Spleen (tissue), 11 donors: ENCODE measurements around the gene RPP30. TPM values are rescaled to one million over a fixed set of nuclear protein-coding genes. Genes with fewer than 3 reads are reported as not detected.

Source experiments
- DNase-seq: peaks from one replicate; pipeline ENCODE4 v3.0.0-alpha.2; 2020
- H3K27ac ChIP-seq, 8 donors: fragments of 200-600 bp; sonication (generic) in 7 of 8; 1 replicate in 4 of 8; 2 replicates in 4 of 8; pipeline versions ENCODE4 v1.5.0 to v1.8.0; 2016 to 2021; ENCODE audit warnings: inconsistent platforms in 4 of 8, mild to moderate bottlenecking in 4 of 8, moderate library complexity in 1 of 8
- H3K27me3 ChIP-seq, 7 donors: fragments of 200-600 bp; sonication (generic) in 6 of 7; replicated peaks in 1 of 7; 1 replicate in 4 of 7; 2 replicates in 3 of 7; pipeline versions ENCODE4 v1.5.0 to v1.8.0; 2016 to 2021; ENCODE audit warnings: inconsistent platforms in 3 of 7, mild to moderate bottlenecking in 1 of 7
- H3K36me3 ChIP-seq, 6 donors: fragments of 200-600 bp; sonication (generic) in 5 of 6; 1 replicate in 4 of 6; 2 replicates in 2 of 6; pipeline versions ENCODE4 v1.5.0 to v1.8.0; 2016 to 2021; ENCODE audit warnings: inconsistent platforms in 2 of 6
- H3K4me1 ChIP-seq, 6 donors: fragments of 200-600 bp; sonication (generic) in 5 of 6; 1 replicate in 3 of 6; 2 replicates in 3 of 6; pipeline versions ENCODE4 v1.5.0 to v1.8.0; 2016 to 2021; ENCODE audit warnings: inconsistent platforms in 3 of 6
- H3K4me3 ChIP-seq, 8 donors: fragments of 200-600 bp; sonication (generic) in 7 of 8; 1 replicate in 4 of 8; 2 replicates in 4 of 8; pipeline versions ENCODE4 v1.5.0 to v1.8.0; 2016 to 2021; ENCODE audit warnings: inconsistent platforms in 4 of 8, mild to moderate bottlenecking in 4 of 8, moderate library complexity in 2 of 8
- H3K9me3 ChIP-seq, 8 donors: fragments of 200-600 bp; sonication (generic) in 7 of 8; 1 replicate in 4 of 8; 2 replicates in 4 of 8; pipeline versions ENCODE4 v1.5.0 to v1.8.0; 2016 to 2021; ENCODE audit warnings: inconsistent platforms in 4 of 8
- CTCF ChIP-seq, 11 experiments: fragments of 200-600 bp in 7 of 11; fragments of 450-650 bp in 4 of 11; sonication (generic) in 4 of 11; IDR thresholded peaks in 8 of 11; conservative IDR thresholded peaks in 3 of 11; 1 replicate in 7 of 11; 2 replicates in 4 of 11; pipeline versions ENCODE4 v1.4.0 to v1.8.0; 2016 to 2021; ENCODE audit warnings: antibody characterized with exemption in 11 of 11, inconsistent platforms in 4 of 11, mild to moderate bottlenecking in 1 of 11
- POLR2A ChIP-seq, 3 donors: fragments of 450-650 bp; IDR thresholded peaks; one replicate each; pipeline ENCODE4 v1.5.1; 2017; ENCODE audit warnings: antibody characterized with exemption in 3 of 3, mild to moderate bottlenecking in 1 of 3
- POLR2AphosphoS5 ChIP-seq, 3 donors: sonication (generic); formaldehyde crosslinking; IDR thresholded peaks; one replicate each; pipeline ENCODE4 v1.5.1; 2017; ENCODE audit warnings: antibody characterized with exemption in 3 of 3
- WGBS, 5 donors: extraction: QIAGEN DNeasy Blood & Tissue Kit in 3 of 5; methylation state at CpG; one replicate each; pipeline versions ENCODE4 v1.1.5 to v1.1.7; 2013 to 2018; 5-methylcytosine and 5-hydroxymethylcytosine counted together
- intact Hi-C: fragments of 100-400 bp; cut with DNase I; formaldehyde crosslinking; loops from one replicate; pipeline ENCODE4 v1.15.0; 2023; ENCODE audit warnings: low total_unique reads
- polyA plus RNA-seq, 3 donors: library from polyadenylated mRNA; stranded (reverse); fragments of 200-250 nt; gene quantifications; one replicate each; pipeline ENCODE4 v1.2.1, GENCODE V29; 2013
- total RNA-seq, 7 donors: library from RNA; depleted of rRNA in 3 of 7; stranded (reverse); fragments of >200 nt in 3 of 7; fragmentation: NEBNext Ultra II Directional in 4 of 7; extraction: Animal tissue kit (Norgen Biotek cat#: 25700) in 4 of 7; gene quantifications; one replicate each; pipeline versions ENCODE4 v1.1.0 to v1.2.1, GENCODE V29; 2016 to 2021
- donor health status: healthy with polysubstance abuse.
- donor health status: DM: no; HTN: no; CAD: no; lungs with moderate emphysema.
- donor health status: DM: no; HTN: no; CAD: no.
- donor health status: Bipolar disorder and iron deficiency.
- donor health status: healthy.
- donor health status: DM: no; HTN: no; CAD: no.
- donor health status: DM: yes; HTN: yes; CAD: no.

The RPP30 gene
- total and polyA plus RNA-seq, 10 donors, result 23.7 to 44.9 (median 31.7) TPM

DNA sequence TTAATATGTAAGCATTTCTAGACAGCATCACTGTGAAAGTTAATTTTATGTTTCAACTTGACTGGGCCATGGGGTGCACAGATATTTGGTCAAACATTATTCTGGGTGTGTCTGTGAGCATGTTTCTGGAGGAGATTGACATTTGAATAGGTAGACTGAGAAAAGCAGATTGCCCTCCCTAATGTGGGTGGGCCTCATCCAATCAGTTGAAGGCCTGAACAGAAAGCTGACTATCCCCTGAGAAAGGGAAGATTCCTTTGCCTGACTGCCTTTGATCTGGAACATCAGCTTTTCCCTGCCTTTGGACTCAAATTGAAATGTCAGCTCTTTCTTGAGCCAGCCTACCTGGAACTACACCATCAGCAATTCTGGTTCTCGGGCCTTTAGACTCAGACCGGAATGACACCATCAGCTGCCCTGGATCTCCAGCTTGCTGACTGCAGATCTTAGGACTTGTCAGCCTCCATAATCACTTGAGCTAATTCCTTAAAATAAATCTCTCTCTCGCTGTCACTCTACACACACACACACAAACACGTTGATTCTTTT is 5.7 kb upstream of the RPP30 start:
- no peak overlapping the region for H3K4me3 ChIP-seq
- DNase-seq, result no peak
- 88 to 95% (median 91%) methylated on average over 4 of the region's 4 CpGs for WGBS, 5 donors
- H3K36me3 ChIP-seq, result no peaks in the 10 kb centered on the region
- no peak overlapping the region for H3K27ac ChIP-seq
- H3K27me3 ChIP-seq, result peaks cover 0 to 41% (median 4%) of the 10 kb centered on the region in 7 donors
- TF ChIP-seq POLR2AphosphoS5 (IDR thresholded peaks at IDR 0.05), result no peak
- intact Hi-C loops, result loop anchor here (10.0 kb wide), 2 partner anchors 111 to 1071 kb away; no protein-coding TSS in a partner anchor
- H3K9me3 ChIP-seq, result peaks cover 0 to 10% (median 0%) of the 10 kb centered on the region in 8 donors
- peaks cover 0 to 6% (median 2%) of the 10 kb centered on the region in 6 donors for H3K4me1 ChIP-seq

- peaks cover 0 to 17% (median 8%) of the 10 kb centered on the region in 6 donors for H3K36me3 ChIP-seq
- H3K27me3 ChIP-seq, result peaks cover 0 to 19% (median 0%) of the 10 kb centered on the region in 7 donors
- peak in 10 of 11 experiments; percentile 10 to 59 (median 48) for TF ChIP-seq CTCF (IDR thresholded peaks at IDR 0.05 in 8 of 11, conservative IDR thresholded peaks at IDR 0.05 in 3 of 11)
- no peak for TF ChIP-seq POLR2A (IDR thresholded peaks at IDR 0.05)
- no peak for TF ChIP-seq POLR2AphosphoS5 (IDR thresholded peaks at IDR 0.05)
- peak overlapping the region; percentile 72 to 96 (median 79) for H3K4me3 ChIP-seq
- intact Hi-C loops, result no loop called here
- H3K27ac ChIP-seq, result peak overlapping the region in 7 of 8 donors; percentile 67 to 83 (median 77)
- DNase-seq, result no peak
- WGBS, 5 donors, result 1 to 3% (median 2%) methylated on average over 14 of the region's 14 CpGs
- H3K9me3 ChIP-seq, result peaks cover 0 to 10% (median 0%) of the 10 kb centered on the region in 8 donors
- peaks cover 14 to 46% (median 28%) of the 10 kb centered on the region in 6 donors for H3K4me1 ChIP-seq
Measured at GRCh38 chr10:90871279-90871765, 452 bp upstream of the RPP30 start.

DNA sequence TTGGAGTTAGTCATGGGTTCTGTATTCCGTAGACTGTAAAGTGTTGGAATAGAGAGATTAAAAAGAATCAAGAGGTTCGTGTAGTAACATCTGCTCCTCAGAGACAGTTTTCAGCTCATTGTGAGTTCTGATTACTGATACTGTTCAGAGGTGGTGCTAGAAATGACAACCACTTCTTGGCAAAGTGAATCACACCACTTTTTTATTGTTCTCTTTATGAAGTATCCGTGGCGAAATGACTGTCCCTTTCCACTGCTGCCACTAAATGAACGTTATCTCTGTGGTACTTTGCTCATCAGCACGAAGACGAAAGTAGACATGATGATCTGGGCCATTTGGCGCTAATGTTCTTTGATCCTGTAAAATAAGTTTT is 860 bp downstream of the RPP30 start:
- Histone ChIP-seq H3K27me3 (peaks cover 0 to 9% (median 0%) of the 10 kb centered on the region in 7 donors), H3K4me1 (peaks cover 14 to 46% (median 28%) of the 10 kb centered on the region in 6 donors)

GRCh38 chr10:90879062-90879461 is 7.3 kb downstream of the RPP30 start:
- WGBS, 5 donors, result 85 to 92% (median 91%) methylated on average over 2 of the region's 2 CpGs
- Histone ChIP-seq H3K4me1 (peaks cover 0 to 16% (median 6%) of the 10 kb centered on the region in 6 donors), H3K36me3 (peaks cover 0 to 88% (median 50%) of the 10 kb centered on the region in 6 donors), H3K9me3 (no peaks in the 10 kb centered on the region), H3K27me3 (no peaks in the 10 kb centered on the region), H3K4me3 (no peak overlapping the region), H3K27ac (no peak overlapping the region)
- TF ChIP-seq POLR2AphosphoS5 (IDR thresholded peaks at IDR 0.05) (no peak), POLR2A (IDR thresholded peaks at IDR 0.05) (no peak), CTCF (IDR thresholded peaks at IDR 0.05 in 8 of 11, conservative IDR thresholded peaks at IDR 0.05 in 3 of 11) (no peak)
- intact Hi-C loops, result no loop called here
- no peak for DNase-seq

More for the DNA sequence above, 860 bp downstream of the RPP30 start:
- intact Hi-C loops, result no loop called here
- Histone ChIP-seq H3K27ac (peak overlapping the region in 3 of 8 donors; percentile 76 to 77 (median 77)), H3K4me3 (peak overlapping the region; percentile 72 to 96 (median 79)), H3K9me3 (peaks cover 0 to 10% (median 0%) of the 10 kb centered on the region in 8 donors), H3K36me3 (peaks cover 0 to 30% (median 21%) of the 10 kb centered on the region in 6 donors)
- TF ChIP-seq CTCF (IDR thresholded peaks at IDR 0.05 in 8 of 11, conservative IDR thresholded peaks at IDR 0.05 in 3 of 11) (no peak), POLR2AphosphoS5 (IDR thresholded peaks at IDR 0.05) (no peak)
- WGBS, 5 donors, result 30 to 37% (median 32%) methylated on average over 8 of the region's 8 CpGs
- no peak for DNase-seq
